Osteocyte (in vitro differentiated cells): ENCODE data around the gene GALR3. TPM values are rescaled to one million over a fixed set of nuclear protein-coding genes. Genes with fewer than 3 reads are reported as not detected.

Source experiments
- DNase-seq: peaks from one replicate; pipeline ENCODE4 v3.0.0; 2021; ENCODE audit warnings: mixed read lengths; ENCODE audit not compliant: unreplicated experiment; ENCODE audit errors: extremely low spot score
- H3K27ac Mint-ChIP-seq: one replicate; pipeline ENCODE4 v1.8.0; 2021; ENCODE audit warnings: mild to moderate bottlenecking, mixed read lengths; ENCODE audit not compliant: unreplicated experiment
- H3K27me3 Mint-ChIP-seq: one replicate; pipeline ENCODE4 v1.8.0; 2021; ENCODE audit warnings: mixed read lengths; ENCODE audit not compliant: unreplicated experiment
- H3K36me3 Mint-ChIP-seq: one replicate; pipeline ENCODE4 v1.8.0; 2021; ENCODE audit warnings: mixed read lengths; ENCODE audit not compliant: unreplicated experiment
- H3K4me1 Mint-ChIP-seq: one replicate; pipeline ENCODE4 v1.8.0; 2021; ENCODE audit warnings: mixed read lengths; ENCODE audit not compliant: unreplicated experiment
- H3K4me3 Mint-ChIP-seq: one replicate; pipeline ENCODE4 v1.8.0; 2021; ENCODE audit warnings: mild to moderate bottlenecking, moderate library complexity, mixed read lengths; ENCODE audit not compliant: unreplicated experiment
- H3K9me3 Mint-ChIP-seq: one replicate; pipeline ENCODE4 v1.8.0; 2021; ENCODE audit warnings: mixed read lengths; ENCODE audit not compliant: unreplicated experiment
- total RNA-seq: library from RNA; stranded (reverse); gene quantifications from 2 replicates; pipeline ENCODE4 v1.2.1, GENCODE V29; 2021
- TF ChIP-seq, protein P1 (sequence below): fragments of 200-600 bp; sonication (generic); IDR thresholded peaks from 2 replicates; pipeline ENCODE4 v1.5.0; 2021; ENCODE audit warnings: antibody characterized with exemption, mild to moderate bottlenecking, moderate library complexity

The GALR3 gene
- total RNA-seq, 1 donor from 2014 or later = 0.48 TPM

DNA sequence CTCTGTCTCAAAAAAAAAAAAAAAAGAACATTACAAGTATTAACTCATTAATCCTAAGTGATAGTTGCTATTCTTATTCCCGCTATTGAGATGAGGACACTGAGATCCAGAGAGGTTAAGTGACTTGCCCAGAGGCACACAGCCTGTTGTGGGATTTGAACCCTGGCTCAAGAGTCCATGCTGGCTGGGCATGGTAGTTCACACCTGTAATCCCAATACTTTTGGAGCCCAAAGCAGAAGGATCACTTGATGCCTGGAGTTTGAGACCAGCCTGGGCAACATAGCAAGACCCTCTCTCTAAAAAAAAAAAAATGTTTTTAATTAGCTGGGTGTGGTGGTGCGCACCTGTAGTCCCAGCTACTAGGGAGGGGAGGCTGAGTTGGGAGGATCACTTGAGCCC lies 11.3 kb upstream of the GALR3 start:
- Mint-ChIP-seq H3K4me1 (peaks cover 20% of the 10 kb centered on the region), H3K4me3 (no peak overlapping the region), H3K27ac (no peak overlapping the region), H3K36me3 (peaks cover 7% of the 10 kb centered on the region), H3K27me3 (no peaks in the 10 kb centered on the region), H3K9me3 (no peaks in the 10 kb centered on the region)
- DNase-seq = no peak
- TF ChIP-seq, protein P1, sequence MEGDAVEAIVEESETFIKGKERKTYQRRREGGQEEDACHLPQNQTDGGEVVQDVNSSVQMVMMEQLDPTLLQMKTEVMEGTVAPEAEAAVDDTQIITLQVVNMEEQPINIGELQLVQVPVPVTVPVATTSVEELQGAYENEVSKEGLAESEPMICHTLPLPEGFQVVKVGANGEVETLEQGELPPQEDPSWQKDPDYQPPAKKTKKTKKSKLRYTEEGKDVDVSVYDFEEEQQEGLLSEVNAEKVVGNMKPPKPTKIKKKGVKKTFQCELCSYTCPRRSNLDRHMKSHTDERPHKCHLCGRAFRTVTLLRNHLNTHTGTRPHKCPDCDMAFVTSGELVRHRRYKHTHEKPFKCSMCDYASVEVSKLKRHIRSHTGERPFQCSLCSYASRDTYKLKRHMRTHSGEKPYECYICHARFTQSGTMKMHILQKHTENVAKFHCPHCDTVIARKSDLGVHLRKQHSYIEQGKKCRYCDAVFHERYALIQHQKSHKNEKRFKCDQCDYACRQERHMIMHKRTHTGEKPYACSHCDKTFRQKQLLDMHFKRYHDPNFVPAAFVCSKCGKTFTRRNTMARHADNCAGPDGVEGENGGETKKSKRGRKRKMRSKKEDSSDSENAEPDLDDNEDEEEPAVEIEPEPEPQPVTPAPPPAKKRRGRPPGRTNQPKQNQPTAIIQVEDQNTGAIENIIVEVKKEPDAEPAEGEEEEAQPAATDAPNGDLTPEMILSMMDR = no peak

DNA sequence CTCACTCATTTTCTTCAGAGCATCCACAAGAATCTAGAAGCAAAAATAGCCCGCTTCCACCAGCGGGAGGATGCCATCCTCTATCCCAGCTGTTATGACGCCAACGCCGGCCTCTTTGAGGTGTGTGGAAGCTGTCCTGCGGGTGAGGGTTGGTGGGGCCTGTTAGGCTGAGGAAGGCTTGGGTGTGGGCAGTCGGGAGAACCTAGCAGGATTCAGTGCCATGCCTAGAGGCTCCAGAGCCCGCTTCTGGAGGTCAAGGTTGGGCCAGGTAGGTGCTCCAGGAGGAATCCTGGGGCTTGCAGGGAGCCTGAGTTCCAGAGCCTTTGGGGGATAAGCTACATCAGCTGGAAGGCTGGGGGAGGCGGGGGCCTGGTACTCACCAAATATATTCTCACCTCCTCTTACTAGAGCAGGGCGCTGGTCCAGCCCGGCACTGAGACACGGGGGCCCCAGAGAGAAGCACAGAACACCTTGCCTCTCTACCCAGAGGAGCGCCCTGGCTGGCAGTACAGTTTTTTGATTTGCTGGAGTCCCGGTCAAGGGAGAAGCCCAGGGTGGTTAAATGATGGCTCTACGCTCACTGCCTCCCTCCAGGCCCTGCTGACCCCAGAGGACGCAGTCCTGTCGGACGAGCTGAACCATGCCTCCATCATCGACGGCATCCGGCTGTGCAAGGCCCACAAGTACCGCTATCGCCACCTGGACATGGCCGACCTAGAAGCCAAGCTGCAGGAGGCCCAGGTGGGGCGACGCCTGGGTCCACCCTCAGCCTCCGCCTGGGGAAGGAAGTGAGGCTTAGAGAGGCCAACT lies 10.1 kb upstream of the GALR3 start:
- Mint-ChIP-seq H3K9me3 (no peaks in the 10 kb centered on the region), H3K4me1 (peaks cover 20% of the 10 kb centered on the region), H3K27me3 (no peaks in the 10 kb centered on the region), H3K4me3 (no peak overlapping the region), H3K27ac (no peak overlapping the region), H3K36me3 (peaks cover 7% of the 10 kb centered on the region)
- TF ChIP-seq, protein P1 = no peak
- no peak for DNase-seq

DNA sequence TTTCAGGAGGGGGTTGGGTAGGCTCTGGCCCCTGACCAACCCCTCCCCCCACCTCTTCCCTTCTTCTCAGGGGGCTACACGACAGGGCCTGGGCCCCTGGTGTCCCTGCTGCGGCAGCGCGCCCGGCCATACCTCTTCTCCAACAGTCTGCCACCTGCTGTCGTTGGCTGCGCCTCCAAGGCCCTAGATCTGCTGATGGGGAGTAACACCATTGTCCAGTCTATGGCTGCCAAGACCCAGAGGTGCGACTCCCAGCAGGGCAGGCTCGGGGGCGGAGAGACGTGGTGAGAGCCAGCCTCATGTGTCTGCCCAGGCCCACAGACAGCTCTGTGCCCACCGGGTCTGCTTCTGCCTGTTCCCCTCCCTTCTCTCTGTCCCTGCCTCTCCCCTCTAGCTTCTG lies 7.6 kb upstream of the GALR3 start:
- no peak for DNase-seq
- Mint-ChIP-seq H3K27ac (no peak overlapping the region), H3K4me1 (peaks cover 9% of the 10 kb centered on the region), H3K9me3 (no peaks in the 10 kb centered on the region), H3K27me3 (peaks cover 5% of the 10 kb centered on the region), H3K36me3 (peaks cover 7% of the 10 kb centered on the region), H3K4me3 (no peak overlapping the region)
- TF ChIP-seq, protein P1 = no peak

DNA sequence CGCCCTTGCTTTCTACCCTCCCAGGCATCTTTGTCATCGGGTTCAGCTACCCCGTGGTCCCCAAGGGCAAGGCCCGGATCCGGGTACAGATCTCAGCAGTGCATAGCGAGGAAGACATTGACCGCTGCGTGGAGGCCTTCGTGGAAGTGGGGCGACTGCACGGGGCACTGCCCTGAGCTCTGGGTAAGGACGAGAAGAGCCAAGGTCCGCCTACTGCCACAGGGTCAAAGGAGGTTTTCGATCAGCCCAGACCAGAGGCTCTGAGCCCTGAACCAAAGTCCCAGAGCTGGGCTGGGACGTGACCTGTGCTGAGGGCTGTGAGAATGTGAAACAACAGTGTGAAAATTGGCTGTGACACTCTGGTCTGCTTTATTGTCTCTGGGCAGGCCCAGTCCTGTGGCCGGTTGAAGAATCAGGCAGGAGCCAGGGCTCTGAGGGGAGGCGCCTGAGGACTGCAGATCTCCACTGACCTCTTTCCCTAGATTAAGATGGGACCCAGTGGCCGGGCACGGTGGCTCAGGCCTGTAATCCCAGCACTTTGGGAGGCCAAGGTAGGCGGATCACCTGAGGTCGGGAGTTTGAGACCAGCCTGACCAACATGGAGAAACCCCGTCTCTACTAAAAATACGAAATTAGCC lies 6.5 kb upstream of the GALR3 start:
- no peak for DNase-seq
- peaks cover 6% of the 10 kb centered on the region for H3K27me3 Mint-ChIP-seq
- no peaks in the 10 kb centered on the region for H3K9me3 Mint-ChIP-seq
- no peak overlapping the region for H3K27ac Mint-ChIP-seq
- TF ChIP-seq, protein P1 = no peak
- H3K4me1 Mint-ChIP-seq = peaks cover 9% of the 10 kb centered on the region
- H3K4me3 Mint-ChIP-seq = no peak overlapping the region
- H3K36me3 Mint-ChIP-seq = peaks cover 7% of the 10 kb centered on the region

DNA sequence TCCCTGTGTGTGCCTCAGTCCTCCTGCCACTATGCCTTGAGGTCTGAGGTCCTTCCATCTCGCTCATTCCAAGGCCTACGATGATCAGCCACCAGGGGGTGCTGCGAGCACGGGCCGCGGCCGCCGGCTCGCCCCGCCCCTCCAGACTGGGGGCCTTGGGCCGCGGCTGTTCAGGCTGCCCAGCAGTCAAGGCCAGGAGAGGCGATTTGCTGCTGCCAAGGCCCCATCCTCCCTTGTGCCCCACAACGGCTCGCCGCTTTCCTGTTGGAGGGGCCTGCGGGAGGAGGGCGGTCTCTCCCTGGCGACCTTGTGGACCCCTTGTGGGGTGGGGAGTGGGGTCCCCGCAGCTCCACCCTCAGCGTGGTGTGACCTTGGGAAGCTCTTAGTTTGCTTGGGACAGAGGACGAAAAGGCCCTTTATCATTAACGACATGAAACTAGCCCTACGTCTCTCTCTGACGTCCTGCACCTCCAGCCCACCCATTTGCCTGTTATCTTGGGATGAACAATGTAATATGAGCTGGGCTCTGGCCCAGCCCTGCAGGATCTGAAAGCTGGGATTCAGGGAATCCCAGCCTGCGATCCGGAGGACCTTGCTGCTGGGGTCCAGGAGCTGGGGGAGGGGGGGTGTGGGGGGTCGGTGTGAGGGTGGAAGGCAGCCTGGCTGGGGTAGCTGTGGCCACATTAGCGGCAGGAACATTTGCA lies 5.3 kb upstream of the GALR3 start:
- TF ChIP-seq, protein P1 = peak; percentile 97
- peak; percentile 96 for DNase-seq
- no peaks in the 10 kb centered on the region for H3K9me3 Mint-ChIP-seq
- H3K27ac Mint-ChIP-seq = no peak overlapping the region
- peak overlapping the region; percentile 52 for H3K4me3 Mint-ChIP-seq
- H3K27me3 Mint-ChIP-seq = peaks cover 6% of the 10 kb centered on the region
- peaks cover 7% of the 10 kb centered on the region for H3K36me3 Mint-ChIP-seq
- H3K4me1 Mint-ChIP-seq = peaks cover 9% of the 10 kb centered on the region
